GM18499 (cell line): ENCODE measurements around the gene ZNF800.

Experiments used
- ATAC-seq: cut with Tn5 transposase; IDR thresholded peaks from one replicate; pipeline ENCODE4 v1.9.1; 2021; ENCODE audit warnings: moderate number of reproducible peaks; ENCODE audit not compliant: insufficient read depth, unreplicated experiment

ZNF800 gene

GRCh38 chr7:127353897-127354296, 38.6 kb downstream of the ZNF800 start:
- ATAC-seq, result no peak

- ATAC-seq, result no peak
Measured at GRCh38 chr7:127350586-127350985, 41.9 kb downstream of the ZNF800 start.

- no peak for ATAC-seq
Measured at GRCh38 chr7:127349881-127350280, 42.6 kb downstream of the ZNF800 start.

- ATAC-seq, result no peak
Measured at GRCh38 chr7:127348247-127348631, 44.3 kb downstream of the ZNF800 start.

- peak; percentile 51 for ATAC-seq
Measured at GRCh38 chr7:127347567-127348246, 44.8 kb downstream of the ZNF800 start.

- ATAC-seq, result no peak
Measured at GRCh38 chr7:127346575-127347256, 45.8 kb downstream of the ZNF800 start.

GRCh38 chr7:127342596-127342995, 49.9 kb downstream of the ZNF800 start:
- no peak for ATAC-seq

GRCh38 chr7:127338122-127338521, 54.4 kb downstream of the ZNF800 start:
- ATAC-seq, result no peak

GRCh38 chr7:127337581-127337980, 54.9 kb downstream of the ZNF800 start:
- ATAC-seq, result no peak

GRCh38 chr7:127336458-127336857, 56.0 kb downstream of the ZNF800 start:
- ATAC-seq, result no peak

GRCh38 chr7:127332880-127333279, 59.6 kb downstream of the ZNF800 start:
- no peak for ATAC-seq

GRCh38 chr7:127330070-127330469, 62.4 kb downstream of the ZNF800 start:
- ATAC-seq, result no peak

- no peak for ATAC-seq
Measured at GRCh38 chr7:127322832-127323493, 69.5 kb downstream of the ZNF800 start.

- ATAC-seq, result no peak
Measured at GRCh38 chr7:127322351-127322750, 70.2 kb downstream of the ZNF800 start.

- no peak for ATAC-seq
Measured at GRCh38 chr7:127320974-127321373, 71.5 kb downstream of the ZNF800 start.
